ENCODE data around the gene NIPBL.
"Not testable (repeated sequence)": the region's sequence is repeated elsewhere in the genome, so short reads cannot be mapped to it uniquely, and the experiment has no call there.

The NIPBL gene

DNA sequence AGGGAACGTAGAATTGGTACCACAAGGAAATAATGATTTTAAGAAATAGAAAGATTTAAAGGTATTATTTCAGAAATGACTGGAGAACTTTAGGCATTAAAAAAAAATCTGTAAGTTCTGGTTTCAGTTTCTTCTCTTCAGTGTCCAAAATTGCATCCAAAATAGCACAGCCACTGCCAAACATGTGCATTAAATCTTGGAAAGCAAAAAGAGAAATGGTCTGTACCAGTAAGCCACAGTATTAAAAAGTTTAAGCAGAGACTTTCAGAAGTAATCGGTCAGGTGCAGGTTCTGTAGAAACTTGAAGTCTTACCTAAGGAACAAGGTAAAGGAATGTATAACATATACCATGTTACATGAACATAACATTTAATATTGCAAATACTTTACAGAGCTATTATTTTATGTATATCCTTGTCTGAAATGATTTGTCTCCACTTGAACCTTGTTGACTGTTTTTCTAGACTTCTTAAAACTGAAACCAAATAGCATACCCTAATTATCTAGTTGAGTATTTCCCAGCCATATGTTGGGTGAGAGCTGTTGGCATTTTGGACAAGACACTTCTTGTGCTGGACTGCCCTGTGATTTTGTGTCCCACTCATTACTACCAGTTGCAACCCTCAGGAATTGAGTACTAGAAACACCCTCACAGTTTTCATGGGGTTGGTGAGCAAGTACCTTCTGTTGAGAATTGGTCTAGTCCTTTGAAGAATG lies 32.1 kb downstream of the NIPBL start:
- no peak for DNase-seq

DNA sequence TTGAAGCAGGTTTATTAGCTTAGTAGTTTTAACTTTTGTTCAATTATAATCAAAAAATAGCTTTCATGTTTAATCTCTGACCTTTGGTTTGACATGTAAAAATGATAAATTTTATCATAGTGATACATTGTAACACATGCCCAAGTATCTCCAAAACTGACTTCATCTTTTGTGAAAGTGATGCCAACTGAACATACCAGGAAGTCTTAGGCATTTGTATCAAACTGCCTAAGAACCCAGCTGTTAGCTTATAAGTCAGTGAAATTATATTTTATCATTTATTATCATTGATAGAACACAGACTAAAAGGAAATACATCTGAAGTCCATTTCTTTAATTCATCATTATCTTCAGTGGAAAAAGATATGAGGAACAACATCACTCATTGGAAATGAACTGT lies 39.1 kb downstream of the NIPBL start:
- no peak for DNase-seq

GRCh38 chr5:36916614-36917013 lies 40.0 kb downstream of the NIPBL start:
- DNase-seq: not testable (repeated sequence)

GRCh38 chr5:36917358-36917757 lies 40.8 kb downstream of the NIPBL start:
- DNase-seq: not testable (repeated sequence)

GRCh38 chr5:36919238-36919637 lies 42.7 kb downstream of the NIPBL start:
- DNase-seq: no peak

GRCh38 chr5:36919650-36920049 lies 43.1 kb downstream of the NIPBL start:
- DNase-seq: no peak

DNA sequence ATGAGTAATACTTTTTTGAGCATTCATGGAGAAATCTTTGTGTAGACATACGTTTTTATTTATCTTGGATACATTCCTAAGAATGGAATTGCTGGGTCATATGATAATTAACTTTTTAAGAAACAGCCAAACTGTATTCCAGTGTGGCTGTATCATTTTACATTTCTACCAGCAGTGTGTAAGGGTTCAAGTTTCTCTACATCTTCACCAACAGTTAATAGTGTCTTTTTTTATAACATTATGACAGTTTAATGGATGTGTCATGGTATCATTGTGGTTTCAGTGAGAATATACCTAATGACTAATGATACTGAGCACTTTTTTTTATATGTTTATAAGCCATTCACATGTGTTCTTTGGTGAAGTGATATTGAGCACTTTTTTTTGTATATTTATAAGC lies 52.4 kb downstream of the NIPBL start:
- DNase-seq: no peak

DNA sequence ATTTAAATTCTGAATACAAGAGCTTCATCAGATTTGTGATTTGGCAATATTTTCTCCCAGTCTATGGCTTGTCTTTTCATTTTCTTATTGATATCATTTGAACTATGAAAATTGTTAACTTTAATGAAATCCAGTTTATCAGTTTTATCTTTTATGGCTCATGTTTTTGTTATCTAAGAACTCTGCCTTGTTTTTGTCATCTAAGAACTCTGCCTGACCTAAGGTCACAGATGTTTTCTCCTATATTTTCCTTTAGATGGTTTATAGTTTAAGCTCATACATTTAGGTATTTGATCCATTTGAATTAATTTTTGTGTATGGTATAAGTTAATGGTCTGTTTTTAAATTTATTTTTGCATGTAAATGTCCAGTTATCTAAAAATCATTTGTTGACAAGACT lies 52.9 kb downstream of the NIPBL start:
- DNase-seq: no peak

- no peak for DNase-seq
These were observed 55.5 kb downstream of the NIPBL start for GRCh38 chr5:36932056-36932455.

DNA sequence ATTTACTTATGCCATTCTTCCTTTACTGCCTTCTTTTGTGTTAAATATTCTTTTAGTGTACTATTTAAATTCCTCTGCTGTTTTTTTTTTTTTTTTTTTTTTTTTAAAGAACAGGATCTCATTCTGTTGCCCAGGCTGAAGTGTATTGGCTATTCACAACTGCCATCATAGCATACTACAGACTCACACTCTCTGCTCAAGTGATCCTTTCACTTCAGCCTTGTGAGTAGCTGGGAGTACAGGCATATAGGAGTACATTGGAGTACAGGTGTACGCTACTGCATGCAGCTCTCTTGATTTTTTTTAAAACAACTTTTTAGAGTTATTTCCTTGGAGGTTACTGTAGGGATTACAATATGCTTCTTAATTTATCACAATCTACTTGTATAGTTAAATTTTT lies 56.1 kb downstream of the NIPBL start:
- DNase-seq: no peak

GRCh38 chr5:36934740-36935356 lies 58.3 kb downstream of the NIPBL start:
- no peak for DNase-seq

DNA sequence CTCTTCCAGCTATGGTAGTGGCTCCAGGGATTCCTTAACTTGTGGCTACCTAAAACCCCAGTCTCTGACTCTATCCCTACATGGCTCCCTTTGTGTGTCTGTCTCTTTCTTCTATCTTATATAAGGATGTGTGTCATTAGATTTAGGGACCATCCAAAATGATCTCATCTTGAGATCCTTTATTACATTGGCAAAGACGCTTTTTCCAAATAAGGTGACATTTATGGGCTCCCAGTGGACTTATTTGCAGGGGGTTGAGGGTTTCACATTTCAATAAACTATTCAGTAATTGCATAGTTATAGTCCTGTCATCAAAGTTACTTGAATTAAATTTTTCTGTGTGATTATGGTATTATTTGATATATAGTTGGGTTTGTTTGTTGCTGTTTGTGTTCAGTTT lies 59.2 kb downstream of the NIPBL start:
- no peak for DNase-seq

GRCh38 chr5:36936309-36936708 lies 59.7 kb downstream of the NIPBL start:
- DNase-seq: no peak

DNA sequence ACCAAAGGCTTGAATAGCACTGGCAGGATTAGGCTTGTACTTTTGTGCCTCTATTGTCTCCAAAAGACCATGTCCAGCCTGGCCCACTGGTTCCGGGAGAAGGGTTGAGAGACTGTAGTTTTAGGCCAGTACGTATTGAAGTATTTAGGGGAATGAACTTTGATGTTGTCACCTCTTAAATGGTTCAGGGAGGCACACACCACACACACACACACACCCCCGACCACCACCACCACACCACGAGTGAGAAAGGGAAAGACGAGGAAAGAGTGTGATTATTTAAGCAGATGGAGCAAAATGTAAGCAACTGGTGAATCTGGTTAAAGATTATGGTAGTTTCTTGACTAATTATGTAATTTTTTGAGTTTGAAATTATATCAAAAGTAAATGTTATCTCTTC lies 61.6 kb downstream of the NIPBL start:
- DNase-seq: no peak

GRCh38 chr5:36939969-36940858 lies 63.6 kb downstream of the NIPBL start:
- no peak for DNase-seq

DNA sequence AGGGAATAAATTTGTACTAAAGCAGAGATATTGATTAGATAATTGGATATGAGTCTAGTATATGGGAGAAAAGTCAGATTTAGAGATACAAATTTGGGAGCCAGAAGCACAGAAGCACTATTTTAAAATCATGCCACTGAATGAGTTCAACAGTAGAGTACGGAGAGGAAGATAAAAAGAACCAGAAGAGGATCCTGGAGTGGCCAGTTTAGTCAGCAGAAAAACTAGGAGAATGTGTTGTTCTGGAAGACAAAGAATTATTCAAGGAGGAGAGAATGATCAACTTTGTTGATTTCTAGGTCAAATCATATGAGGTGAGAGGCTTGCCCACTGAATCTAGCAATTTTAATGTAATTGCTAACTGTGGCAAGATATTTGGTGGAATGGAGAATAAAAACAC lies 67.0 kb downstream of the NIPBL start:
- DNase-seq: no peak

DNA sequence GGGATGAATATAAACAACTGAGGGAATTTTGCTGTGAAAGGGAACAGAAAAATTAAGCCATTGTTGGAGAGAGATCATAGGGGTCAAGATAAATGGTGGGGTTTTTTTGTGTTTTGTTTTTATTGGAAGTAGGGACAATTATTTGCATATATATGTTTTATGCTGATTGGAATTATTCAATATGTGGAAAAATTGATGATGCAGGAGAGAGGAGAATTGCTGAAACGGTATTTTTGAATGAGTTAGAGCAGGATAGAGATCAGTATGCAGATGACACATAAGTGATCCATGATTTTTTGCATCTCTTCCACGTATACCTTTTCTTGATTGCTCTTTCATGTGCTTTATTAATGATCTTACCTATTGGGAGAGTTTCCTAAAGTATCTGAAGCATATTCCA lies 67.5 kb downstream of the NIPBL start:
- DNase-seq: no peak

DNA sequence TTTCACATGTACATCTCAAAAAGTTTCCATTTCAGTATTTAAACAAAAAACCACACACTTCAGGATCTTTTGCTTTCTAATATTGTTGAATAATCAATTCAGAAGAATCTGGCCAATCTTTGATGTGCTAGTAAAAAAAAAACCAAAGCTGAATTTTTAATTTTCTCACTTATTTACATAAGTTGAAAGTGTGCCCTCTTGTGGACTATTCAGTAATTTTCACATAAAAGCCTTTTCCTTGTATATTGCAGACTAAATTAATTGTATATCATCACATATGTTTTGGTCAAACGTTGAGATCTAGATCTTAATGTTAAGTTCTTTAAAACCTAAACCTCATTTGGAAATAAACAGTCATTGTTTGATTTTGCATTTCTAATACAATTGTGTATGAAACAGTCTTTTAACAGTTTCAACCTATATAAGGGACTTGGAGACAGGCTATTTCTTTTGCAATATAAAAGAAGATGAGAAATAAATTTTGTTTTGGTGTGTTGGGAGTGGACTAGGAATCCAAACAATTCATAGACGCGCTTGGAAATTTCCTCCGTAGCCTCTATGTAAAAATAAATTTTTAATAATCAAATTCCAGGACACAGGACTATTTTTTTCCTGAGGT lies 68.1 kb downstream of the NIPBL start:
- no peak for DNase-seq

GRCh38 chr5:36945687-36946086 lies 69.1 kb downstream of the NIPBL start:
- no peak for DNase-seq

GRCh38 chr5:36946101-36946500 lies 69.5 kb downstream of the NIPBL start:
- DNase-seq: no peak

- DNase-seq: no peak
These were observed 71.5 kb downstream of the NIPBL start for GRCh38 chr5:36948041-36948440.

- no peak for DNase-seq
These were observed 72.1 kb downstream of the NIPBL start for GRCh38 chr5:36948650-36949049.

DNA sequence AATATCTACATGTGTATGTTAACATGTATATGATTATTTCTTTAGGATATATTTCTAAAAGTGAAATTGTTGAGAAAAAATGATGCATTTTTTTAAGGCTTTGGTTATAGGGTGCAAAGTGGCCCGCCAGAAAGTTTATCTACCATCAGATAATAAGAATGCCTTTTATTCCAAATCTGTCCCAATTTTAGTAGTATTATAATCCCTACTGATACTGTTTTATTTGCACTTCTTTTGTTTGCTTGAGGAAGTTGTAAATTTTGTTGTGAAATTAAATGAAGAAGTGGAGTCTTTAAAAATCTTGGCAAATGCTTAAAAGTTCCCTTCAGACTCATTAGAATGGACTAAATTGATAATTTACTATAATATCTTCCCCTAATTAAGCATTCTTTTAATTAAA lies 73.0 kb downstream of the NIPBL start:
- DNase-seq: no peak

All from NCI-H510A (cell line).